DND-41 (cell line): ENCODE data around the gene OBI1.

Experiments
- ATAC-seq: fragments of 200-7000 bp; cut with Tn5 transposase; 3 replicates; pipeline ENCODE4 v1.9.1; 2021; ENCODE audit warnings: low read depth; ENCODE audit not compliant: insufficient read depth
- DNase-seq: peaks from one replicate; pipeline ENCODE4 v3.0.0-alpha.2; 2020
- H2AFZ ChIP-seq: 2 replicates; pipeline ENCODE4 v1.6.0; 2012; ENCODE audit warnings: low read depth, low read length
- H3K27ac ChIP-seq: 2 replicates; pipeline ENCODE4 v1.5.1; 2012; ENCODE audit warnings: low read length, inconsistent platforms
- H3K27me3 ChIP-seq: fragments of 200-600 bp; sonication (generic); 2 replicates; pipeline ENCODE4 v1.6.0; 2012; ENCODE audit warnings: low read length, mild to moderate bottlenecking, inconsistent platforms; ENCODE audit not compliant: insufficient read depth, poor library complexity
- H3K36me3 ChIP-seq: 2 replicates; pipeline ENCODE4 v1.5.1; 2012; ENCODE audit warnings: low read length, inconsistent platforms; ENCODE audit not compliant: insufficient read depth
- H3K4me1 ChIP-seq: 2 replicates; pipeline ENCODE4 v1.5.1; 2012; ENCODE audit warnings: mild to moderate bottlenecking, low read length; ENCODE audit not compliant: insufficient read depth
- H3K4me2 ChIP-seq: 2 replicates; pipeline ENCODE4 v1.6.0; 2012; ENCODE audit warnings: mild to moderate bottlenecking, moderate library complexity, low read length, inconsistent platforms; ENCODE audit not compliant: insufficient read depth
- H3K4me3 ChIP-seq, 2 experiments: fragments of 200-600 bp in 1 of 2; shearing (Covaris generic) in 1 of 2; 2 replicates each; pipeline ENCODE4 v1.5.1; 2012 to 2016; ENCODE audit warnings: inconsistent platforms in 2 of 2, low read length in 2 of 2, mild to moderate bottlenecking in 2 of 2, low read depth in 1 of 2, moderate library complexity in 1 of 2
- H3K79me2 ChIP-seq: 2 replicates; pipeline ENCODE4 v1.6.0; 2012; ENCODE audit warnings: low read length, inconsistent platforms; ENCODE audit not compliant: insufficient read depth
- H3K9ac ChIP-seq: 2 replicates; pipeline ENCODE4 v1.6.0; 2012; ENCODE audit warnings: low read depth, mild to moderate bottlenecking, inconsistent platforms, low read length, moderate library complexity
- H3K9me3 ChIP-seq: 2 replicates; pipeline ENCODE4 v1.5.1; 2012; ENCODE audit warnings: low read length, moderate library complexity, mild to moderate bottlenecking, inconsistent platforms; ENCODE audit not compliant: insufficient read depth, severe bottlenecking
- H4K20me1 ChIP-seq: 2 replicates; pipeline ENCODE4 v1.6.0; 2012; ENCODE audit warnings: low read length; ENCODE audit not compliant: insufficient read depth
- CTCF ChIP-seq: IDR thresholded peaks from 2 replicates; pipeline ENCODE4 v1.5.1; 2012; ENCODE audit warnings: borderline replicate concordance, low read length, moderate library complexity, mild to moderate bottlenecking; ENCODE audit not compliant: poor library complexity, severe bottlenecking; ENCODE audit errors: extremely low read depth
- EZH2 ChIP-seq: IDR thresholded peaks from 3 replicates; pipeline ENCODE4 v1.6.1; 2012; ENCODE audit warnings: borderline replicate concordance, low read depth, mild to moderate bottlenecking, moderate library complexity, low read length, inconsistent platforms; ENCODE audit not compliant: severe bottlenecking

The OBI1 gene

GRCh38 chr13:78601874-78602560, 56.9 kb downstream of the OBI1 start:
- Histone ChIP-seq H3K9ac (no peak overlapping the region), H3K27me3 (peaks cover 12% of the 10 kb centered on the region), H3K9me3 (no peaks in the 10 kb centered on the region), H2AFZ (no peak overlapping the region), H3K36me3 (no peaks in the 10 kb centered on the region), H3K4me2 (no peak overlapping the region), H3K4me1 (peaks cover 43% of the 10 kb centered on the region), H3K4me3 (no peak overlapping the region), H3K27ac (no peak overlapping the region), H4K20me1 (peaks cover 12% of the 10 kb centered on the region), H3K79me2 (no peaks in the 10 kb centered on the region)
- ATAC-seq (no peak), DNase-seq (no peak)
- no peak for TF ChIP-seq CTCF
- no peak for TF ChIP-seq EZH2

GRCh38 chr13:78601124-78601873, 57.7 kb downstream of the OBI1 start:
- DNase-seq: no peak
- TF ChIP-seq EZH2 (no peak), CTCF (no peak)
- no peaks in the 10 kb centered on the region for H3K36me3 ChIP-seq
- ATAC-seq: no peak
- peaks cover 37% of the 10 kb centered on the region for H3K4me1 ChIP-seq
- no peak overlapping the region for H3K4me2 ChIP-seq
- no peak overlapping the region for H2AFZ ChIP-seq
- no peaks in the 10 kb centered on the region for H3K79me2 ChIP-seq
- H3K27me3 ChIP-seq: peaks cover 13% of the 10 kb centered on the region
- H3K9ac ChIP-seq: no peak overlapping the region
- H4K20me1 ChIP-seq: peaks cover 9% of the 10 kb centered on the region
- no peak overlapping the region for H3K27ac ChIP-seq
- no peaks in the 10 kb centered on the region for H3K9me3 ChIP-seq
- H3K4me3 ChIP-seq: no peak overlapping the region

DNA sequence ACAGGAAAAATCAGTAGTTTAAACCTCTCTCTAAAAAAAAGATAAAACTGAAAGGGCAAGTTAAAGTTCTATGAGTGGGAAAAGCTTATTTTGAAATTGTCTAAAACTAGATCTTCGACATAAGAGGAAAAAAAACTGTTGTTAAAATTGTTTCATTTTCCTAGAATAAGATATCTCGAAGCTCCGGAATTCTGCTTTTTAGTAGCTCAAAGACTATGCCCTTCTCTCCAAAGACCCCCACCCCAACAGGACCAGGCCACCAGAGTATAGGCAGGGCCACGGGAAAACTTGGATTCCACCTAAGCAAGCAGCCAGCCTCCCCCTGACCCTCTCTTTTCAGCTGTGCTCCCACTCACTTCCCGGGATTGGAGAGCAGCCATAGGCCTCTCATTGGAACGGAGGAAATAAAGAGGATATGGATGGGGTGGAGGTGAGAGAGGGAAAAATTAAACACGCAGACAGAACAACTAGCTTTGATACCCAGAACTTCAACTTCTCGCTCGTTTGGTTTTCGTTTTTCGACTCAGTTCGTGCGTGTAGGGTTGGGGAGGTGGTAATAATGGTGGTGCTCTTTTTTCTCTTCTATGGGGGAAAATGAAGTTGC, 58.6 kb downstream of the OBI1 start:
- no peaks in the 10 kb centered on the region for H3K79me2 ChIP-seq
- no peaks in the 10 kb centered on the region for H3K36me3 ChIP-seq
- H2AFZ ChIP-seq: no peak overlapping the region
- no peaks in the 10 kb centered on the region for H3K9me3 ChIP-seq
- H3K27ac ChIP-seq: no peak overlapping the region
- no peak overlapping the region for H3K9ac ChIP-seq
- no peak overlapping the region for H3K4me3 ChIP-seq
- peaks cover 28% of the 10 kb centered on the region for H3K4me1 ChIP-seq
- peaks cover 13% of the 10 kb centered on the region for H3K27me3 ChIP-seq
- H4K20me1 ChIP-seq: peaks cover 7% of the 10 kb centered on the region
- DNase-seq (no peak), ATAC-seq (no peak)
- TF ChIP-seq CTCF (no peak), EZH2 (no peak)
- no peak overlapping the region for H3K4me2 ChIP-seq
